Prostate gland (tissue), 2 donors: ENCODE results near the gene CLEC9A. TPM values are rescaled to one million over a fixed set of nuclear protein-coding genes. Genes with fewer than 3 reads are reported as not detected.

ENCODE experiments used
- DNase-seq: peaks from one replicate; pipeline ENCODE4 v3.0.0-alpha.2; 2019; ENCODE audit warnings: low spot score
- H3K27ac ChIP-seq, 2 donors: fragments of 200-600 bp; sonication (generic); 2 replicates each; pipeline ENCODE4 v1.5.1; 2017 to 2019
- H3K27me3 ChIP-seq: fragments of 200-600 bp; sonication (generic); replicated peaks from 2 replicates; pipeline ENCODE4 v1.5.1; 2019; ENCODE audit not compliant: insufficient read depth
- H3K36me3 ChIP-seq, 2 donors: fragments of 200-600 bp; sonication (generic); 1 replicate in 1 of 2; 2 replicates in 1 of 2; pipeline versions ENCODE4 v1.5.1 to v1.8.1; 2017 to 2019
- H3K4me1 ChIP-seq: fragments of 200-600 bp; sonication (generic); replicated peaks from 2 replicates; pipeline ENCODE4 v1.5.1; 2019
- H3K4me3 ChIP-seq, 2 donors: fragments of 200-600 bp; sonication (generic); 2 replicates each; pipeline ENCODE4 v1.5.1; 2017 to 2019
- H3K9me3 ChIP-seq: fragments of 200-600 bp; sonication (generic); 2 replicates; pipeline ENCODE4 v1.5.1; 2017
- CTCF ChIP-seq, 4 experiments: fragments of 200-600 bp in 2 of 4; fragments of 450-650 bp in 2 of 4; sonication (generic) in 2 of 4; IDR thresholded peaks; 1 replicate in 3 of 4; 2 replicates in 1 of 4; pipeline ENCODE4 v1.5.1; 2016 to 2019; ENCODE audit warnings: antibody characterized with exemption in 4 of 4, mild to moderate bottlenecking in 2 of 4, moderate library complexity in 2 of 4
- POLR2A ChIP-seq: fragments of 450-650 bp; IDR thresholded peaks from one replicate; pipeline ENCODE4 v1.6.1; 2016; ENCODE audit warnings: antibody characterized with exemption, mild to moderate bottlenecking
- POLR2AphosphoS5 ChIP-seq: sonication (generic); formaldehyde crosslinking; IDR thresholded peaks from one replicate; pipeline ENCODE4 v1.6.1; 2017; ENCODE audit warnings: antibody characterized with exemption
- WGBS: methylation state at CpG from one replicate; pipeline ENCODE4 v1.1.5; 2018; 5-methylcytosine and 5-hydroxymethylcytosine counted together
- intact Hi-C: fragments of 100-400 bp; cut with DNase I; formaldehyde crosslinking; loops from one replicate; pipeline ENCODE4 v1.14.2; 2022
- total RNA-seq, 2 donors: library from RNA; depleted of rRNA; stranded (reverse); fragments of >200 nt; gene quantifications; one replicate each; pipeline ENCODE4 v1.1.0, GENCODE V29; 2016

The CLEC9A gene
- total RNA-seq, 2 donors from 2014 or later = 0.32 TPM; not detected in 1

GRCh38 chr12:10075451-10075850 is 45.0 kb downstream of the CLEC9A start:
- DNase-seq = no peak
- Histone ChIP-seq H3K36me3 (no peaks in the 10 kb centered on the region), H3K4me1 (no peaks in the 10 kb centered on the region), H3K27ac (no peak overlapping the region), H3K9me3 (no peaks in the 10 kb centered on the region), H3K4me3 (no peak overlapping the region), H3K27me3 (no peaks in the 10 kb centered on the region)
- intact Hi-C loops = no loop called here
- TF ChIP-seq CTCF (IDR thresholded peaks at IDR 0.05) (no peak), POLR2AphosphoS5 (no peak), POLR2A (no peak)

- TF ChIP-seq CTCF (IDR thresholded peaks at IDR 0.05) (no peak), POLR2A (no peak), POLR2AphosphoS5 (no peak)
- no peak for DNase-seq
- no peaks in the 10 kb centered on the region for H3K4me1 ChIP-seq
- H3K27me3 ChIP-seq = no peaks in the 10 kb centered on the region
- 76% methylated on average over 5 of the region's 5 CpGs for WGBS
- no peaks in the 10 kb centered on the region for H3K9me3 ChIP-seq
- H3K27ac ChIP-seq = no peak overlapping the region
- H3K36me3 ChIP-seq = no peaks in the 10 kb centered on the region
- H3K4me3 ChIP-seq = no peak overlapping the region
- intact Hi-C loops = no loop called here
Measured at GRCh38 chr12:10082117-10082874, 51.8 kb downstream of the CLEC9A start.

- WGBS = 79% methylated on average over 6 of the region's 6 CpGs
- no peak for DNase-seq
- Histone ChIP-seq H3K36me3 (no peaks in the 10 kb centered on the region), H3K27ac (no peak overlapping the region), H3K4me1 (no peaks in the 10 kb centered on the region), H3K4me3 (no peak overlapping the region), H3K27me3 (no peaks in the 10 kb centered on the region), H3K9me3 (no peaks in the 10 kb centered on the region)
- intact Hi-C loops = no loop called here
- no peak for TF ChIP-seq POLR2AphosphoS5
- TF ChIP-seq POLR2A = no peak
- TF ChIP-seq CTCF (IDR thresholded peaks at IDR 0.05) = no peak
Measured at GRCh38 chr12:10084733-10085132, 54.3 kb downstream of the CLEC9A start.

GRCh38 chr12:10086387-10086786 is 55.9 kb downstream of the CLEC9A start:
- Histone ChIP-seq H3K27ac (no peak overlapping the region), H3K4me3 (no peak overlapping the region), H3K27me3 (no peaks in the 10 kb centered on the region), H3K9me3 (no peaks in the 10 kb centered on the region), H3K4me1 (no peaks in the 10 kb centered on the region), H3K36me3 (no peaks in the 10 kb centered on the region)
- WGBS = 65% methylated on average over 3 of the region's 3 CpGs
- DNase-seq = no peak
- intact Hi-C loops = no loop called here
- TF ChIP-seq CTCF (IDR thresholded peaks at IDR 0.05) (no peak), POLR2AphosphoS5 (no peak), POLR2A (no peak)

GRCh38 chr12:10088031-10088430 is 57.5 kb downstream of the CLEC9A start:
- Histone ChIP-seq H3K4me3 (no peak overlapping the region), H3K9me3 (no peaks in the 10 kb centered on the region), H3K36me3 (no peaks in the 10 kb centered on the region), H3K4me1 (no peaks in the 10 kb centered on the region), H3K27me3 (no peaks in the 10 kb centered on the region), H3K27ac (no peak overlapping the region)
- intact Hi-C loops = no loop called here
- TF ChIP-seq POLR2A = no peak
- no peak for TF ChIP-seq POLR2AphosphoS5
- TF ChIP-seq CTCF (IDR thresholded peaks at IDR 0.05) = no peak
- no peak for DNase-seq
